HG02943 (cell line): ENCODE results near the gene SETD1A.

ENCODE experiments used
- ATAC-seq: cut with Tn5 transposase; IDR thresholded peaks from one replicate; pipeline ENCODE4 v1.9.1; 2021; ENCODE audit warnings: mild to moderate bottlenecking, low read depth, moderate library complexity; ENCODE audit not compliant: unreplicated experiment

SETD1A gene

DNA sequence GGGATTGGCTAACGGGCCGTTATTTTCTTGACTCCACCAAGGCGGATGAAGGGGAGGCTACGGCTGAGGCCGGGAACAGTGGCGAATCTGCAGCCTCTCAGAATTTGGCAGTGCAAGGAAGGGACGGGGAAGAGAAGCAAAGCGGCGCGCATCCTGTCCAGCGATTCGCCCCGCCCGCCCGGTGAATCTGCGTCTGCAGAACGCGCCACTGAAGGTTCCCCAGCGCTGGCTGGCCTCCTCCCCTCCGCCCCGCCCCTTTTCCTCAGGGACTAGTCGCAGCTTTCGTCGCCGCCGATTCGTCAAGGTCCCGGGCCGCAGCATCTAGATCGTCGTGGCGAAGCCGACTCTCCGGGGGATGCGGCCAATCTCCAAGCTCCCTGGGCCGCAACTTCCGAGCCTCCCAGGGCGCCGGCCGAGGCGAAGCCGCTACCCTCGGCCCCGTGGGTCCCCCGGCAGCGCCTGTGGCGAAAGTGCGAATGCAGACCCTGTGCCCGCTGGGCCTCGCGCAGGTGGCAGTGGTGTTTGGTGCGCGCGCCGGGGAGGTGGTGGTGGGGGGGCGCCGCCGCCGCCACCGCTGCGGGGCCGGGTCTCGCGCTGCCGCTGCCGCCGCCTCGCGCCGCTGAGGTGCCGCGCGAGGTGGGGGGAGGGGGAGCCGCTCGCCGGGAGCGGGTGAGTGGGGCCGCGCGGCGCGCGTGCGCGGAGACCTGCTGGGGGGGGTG lies at the start of gene SETD1A:
TSS of gene SETD1A (plus strand) at position 299 of the 719 bp plus-strand sequence. CDS start 978 bp downstream, outside the sequence.
- peak; percentile 80 for ATAC-seq

DNA sequence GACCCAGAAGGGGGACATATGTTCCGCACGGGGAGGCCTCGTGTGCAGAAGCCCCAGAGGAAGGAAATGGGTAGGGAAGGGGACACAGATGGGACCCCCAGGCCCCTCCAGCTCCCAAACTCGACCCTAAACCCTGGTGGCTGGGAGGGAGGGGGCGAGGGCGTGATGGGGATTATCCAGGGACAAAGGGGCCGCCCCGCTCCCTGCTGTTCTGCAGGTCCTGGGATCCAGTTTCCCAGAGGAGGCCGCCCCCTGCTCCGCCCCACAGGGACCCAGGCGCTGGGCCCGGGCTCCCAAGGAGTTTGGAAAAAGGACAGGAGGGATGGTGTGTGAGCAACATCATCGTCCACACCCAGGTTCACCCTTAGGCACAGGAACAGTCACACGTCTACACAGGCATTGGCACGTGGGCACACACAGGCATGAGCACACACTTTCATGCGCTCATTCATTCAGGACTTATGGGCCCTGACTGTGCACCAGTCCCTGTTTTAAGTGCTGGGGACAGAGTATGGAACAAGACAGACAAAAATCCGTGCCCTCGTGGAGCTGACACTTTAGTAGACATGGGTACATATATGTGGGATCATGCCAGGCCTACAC lies 47.0 kb upstream of the SETD1A start:
- no peak for ATAC-seq

DNA sequence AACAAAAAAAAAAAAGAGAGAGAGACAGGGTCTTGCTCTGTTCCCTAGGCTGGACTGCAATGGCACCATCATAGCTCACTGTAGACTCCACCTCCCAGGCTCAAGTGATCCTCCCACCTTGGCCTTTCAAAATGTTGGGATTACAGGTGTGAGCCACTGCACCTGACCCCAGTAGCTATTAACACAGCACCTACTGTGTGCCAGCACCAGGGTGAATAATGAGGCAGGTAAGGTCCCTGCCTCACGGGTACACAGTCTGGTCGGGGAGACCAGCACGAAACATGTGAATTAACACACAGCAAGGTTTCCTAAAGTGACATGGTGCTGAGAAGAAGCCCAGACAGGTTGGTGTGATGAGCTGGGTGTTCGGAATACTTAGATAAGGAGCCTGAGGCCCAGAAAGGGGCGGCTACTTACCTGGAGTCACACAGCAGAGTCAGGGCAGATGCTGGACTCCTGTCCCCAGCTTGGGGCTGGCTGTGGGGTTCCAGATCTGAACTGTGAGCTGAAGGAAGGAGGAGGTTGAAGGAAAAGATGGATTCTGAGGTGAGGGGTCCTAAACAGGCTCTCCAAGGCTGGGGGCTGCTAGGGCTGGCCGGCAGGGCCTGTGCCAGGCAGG lies 44.7 kb upstream of the SETD1A start:
- ATAC-seq, result no peak

DNA sequence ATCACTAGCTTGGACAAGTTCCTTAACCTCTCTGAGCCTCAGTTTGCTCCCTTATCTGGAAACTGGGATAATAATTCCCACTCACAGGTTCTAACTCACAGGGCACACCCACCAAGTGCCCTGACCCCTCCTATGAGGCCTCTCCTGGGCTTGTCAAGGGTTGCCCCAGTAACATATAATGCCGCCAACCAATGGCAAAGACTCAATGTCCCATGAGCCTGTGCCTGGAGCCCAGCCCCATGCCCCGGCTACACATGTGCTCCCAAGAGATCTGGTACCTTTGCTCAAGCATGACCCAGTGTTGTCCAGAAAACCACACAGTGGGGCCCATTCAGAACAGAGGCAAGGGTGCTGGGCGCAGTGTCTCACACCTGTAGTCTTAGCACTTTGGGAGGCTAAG lies 42.7 kb upstream of the SETD1A start:
- ATAC-seq, result no peak

DNA sequence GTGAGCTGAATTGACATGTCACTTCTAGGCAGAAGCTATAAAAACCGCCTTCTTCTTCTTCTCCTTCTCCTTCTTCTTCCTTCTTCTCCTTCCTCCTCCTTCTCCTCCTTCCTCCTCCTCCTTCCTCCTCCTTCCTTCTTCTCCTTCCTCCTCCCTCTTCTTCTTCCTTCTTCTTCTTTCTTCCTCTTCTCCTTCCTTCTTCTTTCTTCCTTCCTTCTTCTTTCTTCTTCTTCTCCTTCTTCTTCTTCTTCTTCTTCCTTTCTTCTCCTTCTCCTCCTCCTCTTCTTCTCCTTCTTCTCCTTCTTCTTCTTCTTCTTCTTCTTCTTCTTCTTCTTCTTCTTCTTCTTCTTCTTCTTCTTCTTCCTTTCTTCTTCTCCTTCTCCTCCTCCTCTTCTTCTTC lies 38.9 kb upstream of the SETD1A start:
- no peak for ATAC-seq

DNA sequence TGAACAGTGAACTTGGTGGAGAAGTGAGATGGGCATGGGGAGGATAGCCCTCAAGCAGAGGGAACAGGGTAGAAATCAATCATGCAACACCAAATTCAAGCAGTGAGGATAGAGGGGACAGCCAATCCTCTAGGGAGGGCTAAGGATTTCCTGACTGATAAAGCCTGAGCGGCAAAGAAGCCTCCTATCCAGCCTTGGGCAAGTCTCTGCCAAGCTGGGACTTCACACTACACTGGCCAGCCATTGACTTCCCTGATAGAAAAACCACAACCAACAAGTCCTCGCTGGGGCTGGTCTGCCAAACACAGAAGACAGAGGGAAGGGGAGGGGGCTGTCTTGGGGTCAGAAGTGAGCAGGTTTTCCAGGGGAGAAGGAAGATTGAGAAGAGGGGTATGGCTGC lies 36.7 kb upstream of the SETD1A start:
- ATAC-seq, result no peak

DNA sequence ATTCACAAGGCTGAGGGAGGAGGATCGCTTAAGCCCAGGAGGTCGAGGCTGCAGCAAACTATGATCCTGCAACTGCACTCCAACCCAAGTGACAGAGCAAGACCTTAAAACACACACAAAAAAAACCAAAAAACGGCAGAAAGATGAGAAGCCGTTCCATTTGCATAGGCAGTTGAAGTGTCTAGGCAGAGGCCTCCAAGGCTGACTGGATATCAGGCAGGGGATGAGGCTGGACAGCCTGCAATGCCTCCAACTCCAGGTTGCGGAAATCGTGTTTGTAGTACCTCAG lies 36.2 kb upstream of the SETD1A start:
- no peak for ATAC-seq

DNA sequence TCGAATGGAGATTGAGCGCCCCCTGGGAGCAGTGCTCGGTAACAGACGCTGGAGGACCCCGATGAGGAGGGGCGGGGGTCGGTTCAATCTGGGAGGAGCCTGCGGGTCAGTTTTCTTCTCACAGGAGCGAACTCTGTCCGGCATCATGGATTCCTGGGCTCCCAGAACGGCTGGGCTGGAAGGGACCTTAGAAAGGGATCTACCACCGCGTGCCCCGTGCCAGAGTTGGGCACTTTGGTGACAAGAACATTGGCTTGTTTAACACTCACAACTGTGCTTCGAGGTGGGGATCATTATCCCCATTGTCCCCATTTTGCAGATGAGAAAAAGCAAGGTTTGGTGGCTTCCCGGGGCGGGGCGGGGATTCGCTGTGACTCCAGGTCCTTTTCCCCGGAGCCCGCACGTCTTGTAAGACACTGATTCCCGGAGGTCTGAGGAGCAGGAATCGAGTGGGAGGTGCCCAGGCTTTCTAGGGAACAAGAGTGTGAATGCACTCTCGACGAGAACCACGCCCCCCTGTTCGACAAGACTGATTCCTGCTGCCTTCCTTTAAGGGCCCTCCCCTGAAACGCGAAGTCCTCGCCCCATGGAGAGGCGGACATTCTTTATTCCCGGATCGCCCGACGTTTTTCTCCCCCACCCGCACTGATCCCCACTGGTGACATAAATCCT lies 35.7 kb upstream of the SETD1A start:
- ATAC-seq, result no peak

DNA sequence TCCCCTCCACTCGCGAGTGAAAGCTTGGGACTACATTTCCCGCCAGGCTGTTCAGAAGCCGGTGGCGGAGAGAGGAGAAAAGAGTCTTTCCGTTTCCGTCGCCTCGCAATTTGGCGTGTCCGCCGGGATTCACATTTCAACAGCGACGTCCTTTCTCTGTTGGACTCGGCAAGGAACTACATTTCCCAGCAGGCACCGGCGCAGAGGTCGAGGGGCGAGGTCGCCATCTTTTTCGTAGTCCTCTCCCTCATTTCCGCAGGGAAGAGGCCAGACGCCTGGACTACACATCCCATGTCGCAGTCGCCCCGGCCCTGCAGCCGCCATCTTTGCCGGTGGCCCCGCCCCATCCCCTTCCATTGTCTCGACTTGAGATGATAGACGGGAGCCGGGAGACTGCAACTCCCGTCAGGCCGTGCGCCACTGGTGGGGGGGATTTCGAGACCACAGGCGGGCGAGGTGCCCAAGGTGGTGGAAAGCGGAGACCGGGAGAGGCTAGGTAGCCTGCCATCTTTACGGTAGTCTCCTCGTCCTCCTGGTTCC lies 35.1 kb upstream of the SETD1A start:
- ATAC-seq, result peak; percentile 71

DNA sequence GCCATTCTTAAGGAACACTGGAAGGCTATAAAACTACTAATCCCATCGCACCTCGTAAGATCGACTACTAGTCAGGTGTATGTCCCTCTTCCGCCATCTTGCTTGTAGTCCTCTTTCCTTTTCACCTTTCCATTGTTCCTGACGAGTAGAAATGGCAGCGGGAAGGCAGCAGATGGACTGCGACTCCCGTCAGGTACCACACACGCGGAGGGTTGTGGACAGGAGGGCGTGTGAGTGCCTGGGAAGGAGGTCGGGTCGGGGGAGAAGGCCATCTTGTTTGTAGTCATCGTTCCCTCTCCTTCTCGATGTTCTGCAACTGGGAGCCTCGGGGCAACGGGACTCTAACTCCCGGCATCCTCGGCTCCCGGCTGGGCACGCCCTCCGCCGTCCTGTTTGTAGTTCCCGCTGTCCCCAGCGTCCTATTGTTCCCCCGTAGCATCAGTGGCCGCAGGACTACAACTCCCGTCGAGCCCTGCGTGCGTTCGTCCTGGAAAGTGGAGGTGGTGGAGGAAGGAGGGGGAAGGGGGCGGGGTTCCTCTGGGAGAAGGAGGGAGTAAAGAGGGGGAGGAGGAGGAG lies 34.5 kb upstream of the SETD1A start:
- peak; percentile 52 for ATAC-seq

DNA sequence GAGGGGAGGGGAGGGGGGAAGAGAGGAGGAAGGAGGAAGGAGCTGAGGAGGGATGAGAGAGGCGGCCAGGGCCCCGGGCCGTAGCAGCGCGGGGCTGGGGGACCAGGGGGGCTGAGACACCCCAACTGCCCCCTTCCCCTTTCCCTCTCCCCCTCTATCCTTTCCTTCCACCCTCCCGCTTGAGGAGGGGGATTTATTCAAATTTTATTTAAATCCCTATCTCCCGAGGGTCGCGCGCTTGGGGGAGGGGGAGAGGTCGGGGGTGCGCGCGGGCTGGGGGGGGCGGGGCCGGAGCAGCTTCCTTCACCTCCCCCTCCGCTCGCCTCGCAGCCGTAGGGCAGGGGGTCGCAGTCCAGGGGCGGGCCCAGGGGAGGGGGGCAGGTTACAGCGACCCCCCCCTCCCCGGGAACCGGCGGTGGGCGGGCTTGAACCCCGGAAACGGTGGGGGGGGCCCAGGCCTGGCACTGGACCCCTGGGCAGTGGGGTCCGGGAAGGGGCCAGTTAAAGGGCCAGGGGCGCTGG lies 33.9 kb upstream of the SETD1A start, which contains the start of gene FBXL19:
TSS of gene FBXL19 (plus strand) at position 19 of the 522 bp plus-strand sequence. CDS start 2,183 bp downstream, outside the sequence.
- no peak for ATAC-seq

DNA sequence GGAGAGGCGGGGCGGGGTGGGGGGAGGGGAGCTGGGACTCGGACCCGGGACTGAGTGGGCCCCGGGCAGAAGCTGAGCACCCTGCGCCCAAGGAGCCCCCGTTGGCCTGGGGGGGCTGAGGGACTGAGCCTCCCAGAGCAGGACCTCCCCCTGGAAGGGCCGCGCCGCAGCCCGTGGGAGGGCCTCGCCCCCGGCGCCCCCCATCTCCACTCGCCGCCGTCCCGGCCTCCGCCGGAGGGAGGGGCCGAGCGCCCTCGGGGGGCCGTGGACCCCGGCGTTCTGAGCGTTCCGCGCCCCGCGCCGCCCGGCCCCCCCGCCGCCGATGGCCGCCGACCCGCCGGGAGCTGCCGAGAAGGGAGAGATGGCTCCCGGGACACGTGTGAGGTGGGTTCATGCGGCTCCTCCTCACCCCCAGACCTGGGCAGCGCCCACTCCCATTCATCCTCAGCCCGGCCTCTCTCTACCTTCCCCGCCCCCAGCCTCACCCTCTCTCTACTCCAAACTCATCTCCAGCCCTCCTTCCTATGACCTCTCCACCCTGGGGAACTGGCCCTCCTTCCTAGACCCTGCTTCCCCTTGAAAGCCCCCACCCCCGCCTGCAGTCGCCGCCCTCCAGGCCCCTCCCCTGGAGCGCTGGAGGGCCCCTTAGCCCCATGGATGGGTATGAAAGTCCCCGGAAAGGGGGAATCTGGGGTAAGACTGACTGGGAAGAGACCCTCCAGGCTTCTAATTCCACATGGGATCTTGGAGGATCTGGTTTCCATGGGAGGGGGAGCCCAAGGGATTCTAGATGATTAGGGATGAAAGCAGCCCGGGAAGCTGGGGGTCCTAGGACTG lies 33.3 kb upstream of the SETD1A start:
- no peak for ATAC-seq

DNA sequence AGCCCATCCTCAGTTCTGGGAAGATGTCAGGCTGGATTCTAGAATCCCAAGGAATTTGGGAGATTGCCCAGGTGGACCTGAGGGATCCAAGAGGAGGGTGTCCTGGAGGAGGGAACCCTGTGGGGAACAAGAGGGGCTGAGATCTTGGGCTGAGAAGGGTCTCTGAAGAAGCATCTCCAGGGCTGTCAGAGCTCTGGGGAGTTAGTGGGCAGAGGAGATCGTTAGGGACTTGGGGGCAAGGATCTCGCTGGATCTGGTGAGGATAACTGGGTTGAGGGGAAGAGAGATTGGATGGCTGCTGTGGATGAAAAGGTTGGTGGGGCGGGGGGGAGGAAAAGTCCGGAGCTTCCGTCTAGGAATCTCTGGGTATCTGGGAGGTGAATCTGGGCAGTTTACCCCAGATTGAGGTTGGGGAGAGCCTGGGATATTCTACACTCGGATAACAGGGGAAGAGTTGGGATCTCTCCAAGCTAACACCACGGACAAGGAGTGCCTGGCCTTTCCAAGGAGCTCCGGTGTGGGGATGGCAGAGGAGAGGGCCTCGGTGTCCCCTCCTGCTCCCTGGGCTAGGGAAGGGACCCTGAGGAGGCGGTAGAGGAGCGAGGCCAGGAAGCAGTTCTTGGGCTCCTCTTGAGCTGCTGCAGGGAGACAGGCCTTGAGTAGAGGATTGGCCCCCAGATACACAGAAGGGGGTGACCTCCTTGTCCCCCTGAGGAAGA lies 32.5 kb upstream of the SETD1A start:
- no peak for ATAC-seq

DNA sequence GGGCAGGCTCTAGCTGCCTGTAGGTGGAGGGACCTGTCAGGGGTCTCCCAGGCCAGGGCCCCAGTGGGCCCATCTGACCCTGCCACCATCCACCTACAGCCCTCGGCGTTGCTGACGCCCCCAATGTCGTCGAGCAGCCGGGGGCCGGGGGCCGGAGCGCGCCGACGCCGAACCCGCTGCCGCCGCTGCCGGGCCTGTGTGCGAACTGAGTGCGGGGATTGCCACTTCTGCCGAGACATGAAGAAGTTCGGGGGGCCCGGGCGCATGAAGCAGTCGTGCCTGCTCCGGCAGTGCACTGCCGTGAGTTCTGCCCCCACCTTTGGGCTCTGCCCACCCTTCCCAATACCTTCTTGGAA lies 31.9 kb upstream of the SETD1A start:
- ATAC-seq, result no peak

DNA sequence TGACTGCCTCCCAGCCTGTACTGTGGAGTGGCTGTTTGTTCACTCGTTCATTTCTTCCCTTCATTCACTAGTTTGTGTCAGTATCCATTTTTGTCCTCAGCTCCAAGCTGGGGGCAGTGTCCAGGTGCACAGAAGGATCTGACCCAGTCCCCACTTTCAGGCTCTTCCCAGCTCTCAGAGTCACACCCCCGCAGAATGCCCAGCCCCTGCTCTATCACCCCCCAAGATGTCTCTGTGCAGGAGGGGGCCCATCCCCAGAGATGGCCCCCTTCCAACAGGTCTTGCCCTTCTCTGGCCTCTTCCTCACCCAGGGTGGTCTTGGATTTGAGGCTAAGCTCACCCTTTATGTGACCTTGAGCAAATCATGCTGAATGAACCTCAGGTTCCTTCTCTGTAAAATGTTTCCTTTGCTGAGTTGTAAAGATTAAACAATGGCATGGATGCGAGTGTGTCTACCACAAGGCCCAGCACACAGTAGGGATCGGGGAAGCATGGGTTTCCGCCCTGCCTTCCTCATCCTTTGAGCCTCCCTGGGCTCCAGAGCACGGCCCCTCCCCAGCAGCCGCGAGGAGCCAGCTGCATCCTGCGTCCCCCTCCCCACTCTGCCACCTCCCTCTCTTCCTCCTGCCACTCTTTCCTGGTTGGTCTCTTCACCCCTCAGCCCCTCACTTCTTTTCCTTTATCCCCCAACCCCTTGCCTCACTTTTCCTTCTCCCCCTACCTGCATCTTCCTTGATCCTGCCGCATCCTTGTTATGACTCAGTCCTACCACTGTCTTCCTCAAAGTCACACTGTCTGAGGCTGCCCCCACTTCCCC lies 31.4 kb upstream of the SETD1A start:
- ATAC-seq, result no peak

DNA sequence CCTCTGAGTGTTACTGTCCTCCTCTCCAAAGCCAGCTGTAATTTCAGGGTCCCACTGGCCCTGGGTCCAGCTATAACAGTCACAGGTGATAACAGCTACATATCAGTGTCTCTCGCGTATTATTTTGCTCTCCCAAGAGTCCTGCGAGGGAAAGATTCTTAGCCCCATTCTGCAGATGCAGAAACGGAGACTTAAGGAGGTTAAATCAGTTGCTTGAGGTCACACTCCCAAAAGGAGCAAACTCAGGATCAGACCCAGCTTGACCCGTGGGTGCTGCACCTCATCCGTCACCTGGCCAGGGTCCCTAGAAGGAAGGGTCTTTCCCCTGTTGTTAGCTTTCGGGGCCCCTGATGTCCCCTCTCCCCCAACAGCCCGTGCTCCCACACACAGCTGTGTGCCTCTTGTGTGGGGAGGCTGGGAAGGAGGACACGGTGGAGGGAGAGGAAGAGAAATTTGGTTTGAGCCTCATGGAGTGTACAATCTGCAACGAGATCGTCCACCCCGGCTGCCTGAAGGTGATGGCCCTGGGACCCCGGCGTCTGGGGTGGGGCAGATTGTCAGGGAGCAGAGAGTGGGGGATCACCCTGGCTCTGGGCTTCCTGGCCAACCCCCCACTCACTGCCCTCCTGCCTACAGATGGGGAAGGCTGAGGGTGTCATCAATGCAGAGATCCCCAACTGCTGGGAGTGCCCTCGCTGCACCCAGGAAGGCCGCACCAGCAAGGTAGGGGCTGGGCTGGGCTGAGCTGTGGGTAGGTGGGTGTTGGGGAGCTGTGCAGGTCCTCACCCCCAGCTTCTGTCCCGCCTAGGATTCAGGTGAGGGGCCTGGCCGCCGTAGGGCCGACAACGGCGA lies 30.4 kb upstream of the SETD1A start:
- ATAC-seq, result no peak

DNA sequence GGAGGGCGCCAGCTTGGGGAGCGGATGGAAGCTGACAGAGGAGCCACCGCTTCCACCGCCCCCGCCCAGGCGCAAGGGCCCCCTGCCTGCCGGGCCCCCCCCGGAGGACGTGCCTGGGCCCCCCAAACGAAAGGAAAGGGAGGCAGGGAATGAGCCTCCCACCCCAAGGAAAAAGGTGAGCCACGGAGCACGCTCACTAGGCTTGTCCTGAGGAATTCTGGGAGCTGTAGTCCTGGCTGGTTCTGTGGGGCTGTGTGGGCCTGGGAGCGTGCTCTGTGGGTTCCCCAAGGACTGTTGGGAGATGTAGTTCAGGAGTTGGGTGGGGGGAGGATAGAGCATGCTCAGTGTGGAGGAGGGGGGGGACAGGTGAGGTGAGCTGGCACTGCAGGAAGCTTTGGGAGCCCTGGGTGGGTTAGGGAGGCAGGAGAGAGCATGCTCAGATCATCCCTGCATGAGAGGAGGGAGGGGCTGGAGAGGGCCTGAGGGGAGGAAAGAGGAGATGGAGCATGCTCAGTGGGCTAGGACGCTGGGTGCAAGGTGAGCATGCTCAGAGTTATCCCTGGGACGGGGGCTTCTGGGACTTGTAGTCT lies 29.7 kb upstream of the SETD1A start:
- ATAC-seq, result no peak
